Measurements from ENCODE around the gene PITPNM2. TPM values are rescaled to one million over a fixed set of nuclear protein-coding genes. Genes with fewer than 3 reads are reported as not detected.
A peak's percentile ranks its signal among the peaks of the same experiment; 100 is the strongest.

The PITPNM2 gene
- total RNA-seq, 2 donors from 2014 or later = 9.4 to 10.5 TPM

- Histone ChIP-seq H3K27me3 (no peaks in the 10 kb centered on the region), H3K27ac (peak overlapping the region; percentile 83 to 85), H3K9me3 (no peaks in the 10 kb centered on the region), H3K36me3 (no peaks in the 10 kb centered on the region), H3K4me3 (no peak overlapping the region), H3K4me1 (peaks cover 0 to 23% of the 10 kb centered on the region in 2 donors)
- no peak for TF ChIP-seq CTCF (IDR thresholded peaks at IDR 0.05)
- DNase-seq (ENCODE audit: low spot score) = no peak
These were observed 17.8 kb downstream of the PITPNM2 start for GRCh38 chr12:123132951-123133619.

- no peaks in the 10 kb centered on the region for H3K27me3 ChIP-seq
- no peaks in the 10 kb centered on the region for H3K36me3 ChIP-seq
- peak overlapping the region; percentile 83 to 85 for H3K27ac ChIP-seq
- H3K4me3 ChIP-seq = no peak overlapping the region
- H3K9me3 ChIP-seq = no peaks in the 10 kb centered on the region
- H3K4me1 ChIP-seq = peaks cover 0 to 29% of the 10 kb centered on the region in 2 donors
- peak; percentile 63 for DNase-seq (ENCODE audit: low spot score)
- no peak for TF ChIP-seq CTCF (IDR thresholded peaks at IDR 0.05)
These were observed 18.9 kb downstream of the PITPNM2 start for GRCh38 chr12:123131879-123132402.

GRCh38 chr12:123131291-123131832 is 19.5 kb downstream of the PITPNM2 start:
- H3K27me3 ChIP-seq = no peaks in the 10 kb centered on the region
- peak overlapping the region; percentile 83 to 85 for H3K27ac ChIP-seq
- peaks cover 0 to 35% of the 10 kb centered on the region in 2 donors for H3K4me1 ChIP-seq
- no peak for TF ChIP-seq CTCF (IDR thresholded peaks at IDR 0.05)
- no peak for DNase-seq (ENCODE audit: low spot score)
- no peak overlapping the region for H3K4me3 ChIP-seq
- H3K36me3 ChIP-seq = no peaks in the 10 kb centered on the region
- no peaks in the 10 kb centered on the region for H3K9me3 ChIP-seq

- peaks cover 0 to 40% of the 10 kb centered on the region in 2 donors for H3K4me1 ChIP-seq
- H3K27me3 ChIP-seq = no peaks in the 10 kb centered on the region
- no peak overlapping the region for H3K4me3 ChIP-seq
- no peak for TF ChIP-seq CTCF (IDR thresholded peaks at IDR 0.05)
- peak overlapping the region; percentile 83 to 85 for H3K27ac ChIP-seq
- DNase-seq (ENCODE audit: low spot score) = no peak
- no peaks in the 10 kb centered on the region for H3K9me3 ChIP-seq
- no peaks in the 10 kb centered on the region for H3K36me3 ChIP-seq
These were observed 21.3 kb downstream of the PITPNM2 start for GRCh38 chr12:123129621-123130020.

GRCh38 chr12:123127182-123127495 is 23.8 kb downstream of the PITPNM2 start:
- Histone ChIP-seq H3K4me3 (no peak overlapping the region), H3K27ac (peak overlapping the region in 1 of 2 donors; percentile 40), H3K36me3 (no peaks in the 10 kb centered on the region), H3K27me3 (no peaks in the 10 kb centered on the region), H3K9me3 (no peaks in the 10 kb centered on the region), H3K4me1 (peaks cover 0 to 38% of the 10 kb centered on the region in 2 donors)
- TF ChIP-seq CTCF (IDR thresholded peaks at IDR 0.05) = no peak
- no peak for DNase-seq (ENCODE audit: low spot score)
